H9 (cell line): ENCODE data around the gene ZNF521. TPM values are rescaled to one million over a fixed set of nuclear protein-coding genes. Genes with fewer than 3 reads are reported as not detected.

Experiments used
- DNase-seq: peaks from one replicate; pipeline ENCODE4 v3.0.0-alpha.2; 2017
- H2AFZ ChIP-seq: one replicate; pipeline ENCODE4 v1.6.1; 2013; ENCODE audit warnings: mild to moderate bottlenecking, low read length, control low read depth, moderate library complexity
- H2AK5ac ChIP-seq: 2 replicates; pipeline ENCODE4 v1.6.1; 2013; ENCODE audit warnings: low read length, control low read depth, mixed read lengths; ENCODE audit not compliant: insufficient read length
- H2BK120ac ChIP-seq: one replicate; pipeline ENCODE4 v1.6.1; 2013; ENCODE audit warnings: low read depth, mild to moderate bottlenecking, low read length, control low read depth, inconsistent platforms; ENCODE audit not compliant: poor library complexity, severe bottlenecking
- H2BK12ac ChIP-seq: 2 replicates; pipeline ENCODE4 v1.6.1; 2013; ENCODE audit warnings: low read length, control low read depth, mixed read lengths, low read depth; ENCODE audit not compliant: insufficient read length
- H2BK15ac ChIP-seq: 2 replicates; pipeline ENCODE4 v1.6.1; 2013; ENCODE audit warnings: low read depth, low read length, control low read depth
- H2BK20ac ChIP-seq: one replicate; pipeline ENCODE4 v1.6.1; 2013; ENCODE audit warnings: low read depth, mild to moderate bottlenecking, low read length, control low read depth, inconsistent platforms; ENCODE audit not compliant: poor library complexity, severe bottlenecking
- H2BK5ac ChIP-seq: 2 replicates; pipeline ENCODE4 v1.6.1; 2013; ENCODE audit warnings: low read length, control low read depth, mixed read lengths; ENCODE audit not compliant: insufficient read length
- H3K14ac ChIP-seq: 2 replicates; pipeline ENCODE4 v1.6.1; 2013; ENCODE audit warnings: low read length, control low read depth; ENCODE audit not compliant: insufficient read depth
- H3K18ac ChIP-seq: 2 replicates; pipeline ENCODE4 v1.6.1; 2013; ENCODE audit warnings: low read depth, mild to moderate bottlenecking, mixed read lengths, low read length, control low read depth; ENCODE audit not compliant: insufficient read length
- H3K23ac ChIP-seq: 2 replicates; pipeline ENCODE4 v1.6.1; 2013; ENCODE audit warnings: low read length, control low read depth, mixed read lengths, low read depth; ENCODE audit not compliant: insufficient read length
- H3K23me2 ChIP-seq: 2 replicates; pipeline ENCODE4 v1.6.1; 2013; ENCODE audit warnings: low read depth, mild to moderate bottlenecking, mixed read lengths, low read length, control low read depth; ENCODE audit not compliant: insufficient read length, poor library complexity, severe bottlenecking
- H3K27ac ChIP-seq: 2 replicates; pipeline ENCODE4 v1.5.1; 2013; ENCODE audit warnings: low read length, control low read depth, mixed read lengths, low read depth; ENCODE audit not compliant: insufficient read length
- H3K27me3 ChIP-seq: 2 replicates; pipeline ENCODE4 v1.6.1; 2013; ENCODE audit warnings: low read length, control low read depth, inconsistent platforms; ENCODE audit not compliant: insufficient read depth
- H3K4ac ChIP-seq: 2 replicates; pipeline ENCODE4 v1.6.1; 2013; ENCODE audit warnings: low read depth, mild to moderate bottlenecking, control low read depth, inconsistent platforms, low read length, moderate library complexity
- H3K4me1 ChIP-seq: 2 replicates; pipeline ENCODE4 v1.6.1; 2013; ENCODE audit warnings: low read length, control low read depth, inconsistent platforms; ENCODE audit not compliant: insufficient read depth
- H3K4me2 ChIP-seq: 2 replicates; pipeline ENCODE4 v1.6.1; 2013; ENCODE audit warnings: low read length, control low read depth, mixed read lengths; ENCODE audit not compliant: insufficient read length, insufficient read depth
- H3K56ac ChIP-seq: 2 replicates; pipeline ENCODE4 v1.6.1; 2013; ENCODE audit warnings: low read depth, mild to moderate bottlenecking, mixed read lengths, low read length, control low read depth; ENCODE audit not compliant: insufficient read length
- H3K79me1 ChIP-seq: 2 replicates; pipeline ENCODE4 v1.6.1; 2013; ENCODE audit warnings: low read depth, mild to moderate bottlenecking, moderate library complexity, low read length, control low read depth, inconsistent platforms; ENCODE audit not compliant: insufficient read depth, poor library complexity, severe bottlenecking
- H3K79me2 ChIP-seq: 2 replicates; pipeline ENCODE4 v1.6.1; 2013; ENCODE audit warnings: low read length, control low read depth, inconsistent platforms; ENCODE audit not compliant: insufficient read depth
- H3K9ac ChIP-seq: 2 replicates; pipeline ENCODE4 v1.6.1; 2013; ENCODE audit warnings: low read length, control low read depth, mixed read lengths; ENCODE audit not compliant: insufficient read length; ENCODE audit errors: extremely low read depth
- H3K9me3 ChIP-seq: one replicate; pipeline ENCODE4 v1.6.1; 2013; ENCODE audit warnings: low read depth, low read length, inconsistent platforms; ENCODE audit not compliant: control insufficient read depth
- H3T11ph ChIP-seq: one replicate; pipeline ENCODE4 v1.6.1; 2013; ENCODE audit warnings: mild to moderate bottlenecking, low read length, control low read depth, inconsistent platforms
- H4K20me1 ChIP-seq: one replicate; pipeline ENCODE4 v1.6.1; 2013; ENCODE audit not compliant: control insufficient read depth, insufficient read length, insufficient read depth
- H4K5ac ChIP-seq: 2 replicates; pipeline ENCODE4 v1.6.1; 2013; ENCODE audit warnings: low read depth, mild to moderate bottlenecking, mixed read lengths, low read length, control low read depth; ENCODE audit not compliant: insufficient read length
- H4K8ac ChIP-seq: replicated peaks from 2 replicates; pipeline ENCODE4 v1.6.1; 2013; ENCODE audit warnings: low read length, control low read depth, mixed read lengths, low read depth; ENCODE audit not compliant: insufficient read length
- H4K91ac ChIP-seq: 2 replicates; pipeline ENCODE4 v1.6.1; 2013; ENCODE audit warnings: low read depth, mild to moderate bottlenecking, moderate library complexity, mixed read lengths, low read length, control low read depth; ENCODE audit not compliant: insufficient read length
- H3K27ac Mint-ChIP-seq, 3 experiments: 2 replicates in 2 of 3; 3 replicates in 1 of 3; pipeline ENCODE4 v1.8.0; 2020 to 2021; ENCODE audit warnings: mixed read lengths in 3 of 3, mild to moderate bottlenecking in 1 of 3, moderate library complexity in 1 of 3
- H3K27me3 Mint-ChIP-seq: 2 replicates; pipeline ENCODE4 v1.8.0; 2021; ENCODE audit warnings: low read depth, mild to moderate bottlenecking, moderate library complexity, mixed read lengths
- H3K36me3 Mint-ChIP-seq, 3 experiments: 2 replicates in 2 of 3; 3 replicates in 1 of 3; pipeline ENCODE4 v1.8.0; 2020 to 2021; ENCODE audit warnings: low read depth in 3 of 3, mixed read lengths in 3 of 3; ENCODE audit not compliant: insufficient read depth in 1 of 3
- H3K4me1 Mint-ChIP-seq, 2 experiments: 2 replicates each; pipeline ENCODE4 v1.8.0; 2020; ENCODE audit warnings: mixed read lengths in 2 of 2
- H3K4me3 Mint-ChIP-seq, 2 experiments: 2 replicates in 1 of 2; 3 replicates in 1 of 2; pipeline ENCODE4 v1.8.0; 2020 to 2021; ENCODE audit warnings: mild to moderate bottlenecking in 2 of 2, mixed read lengths in 2 of 2, moderate library complexity in 1 of 2
- H3K9me3 Mint-ChIP-seq, 2 experiments: 2 replicates in 1 of 2; 3 replicates in 1 of 2; pipeline ENCODE4 v1.8.0; 2020; ENCODE audit warnings: mild to moderate bottlenecking in 2 of 2, mixed read lengths in 2 of 2, moderate library complexity in 1 of 2
- CTCF ChIP-seq: fragments of 200-600 bp; sonication (generic); conservative IDR thresholded peaks from 3 replicates; pipeline ENCODE4 v1.8.0; 2021; ENCODE audit warnings: antibody characterized with exemption, mild to moderate bottlenecking
- WGBS: extraction: QIAGEN DNeasy Blood & Tissue Kit; methylation state at CpG from one replicate; pipeline ENCODE4 v1.1.7; 2013; ENCODE audit warnings: missing lambda C conversion rate, low lambda C conversion rate, mixed read lengths; ENCODE audit not compliant: insufficient read length; ENCODE audit errors: extremely low coverage; 5-methylcytosine and 5-hydroxymethylcytosine counted together
- total RNA-seq: library from RNA; stranded (reverse); gene quantifications from 2 replicates; pipeline ENCODE4 v1.2.1, GENCODE V29; 2021

The ZNF521 gene
- total RNA-seq, 1 experiment from 2014 or later = 3.3 TPM

GRCh38 chr18:25190472-25190871 is 161.5 kb downstream of the ZNF521 start:
- H4K8ac ChIP-seq = no peak overlapping the region
- H3K79me1 ChIP-seq = no peaks in the 10 kb centered on the region
- H3K9me3 ChIP-seq = no peaks in the 10 kb centered on the region
- no peaks in the 10 kb centered on the region for H3K79me2 ChIP-seq
- H2BK5ac ChIP-seq = no peak overlapping the region
- Mint-ChIP-seq H3K9me3 (no peaks in the 10 kb centered on the region), H3K4me1 (peaks cover 14 to 29% of the 10 kb centered on the region in 2 experiments), H3K27ac (no peak overlapping the region), H3K4me3 (no peak overlapping the region), H3K36me3 (no peaks in the 10 kb centered on the region), H3K27me3 (no peaks in the 10 kb centered on the region)
- no peak overlapping the region for H2BK12ac ChIP-seq
- H3K27ac ChIP-seq = no peak overlapping the region
- no peaks in the 10 kb centered on the region for H3K23me2 ChIP-seq
- H3K4me1 ChIP-seq = peaks cover 5% of the 10 kb centered on the region; the same call in 1 of the 2 replicates
- H2BK20ac ChIP-seq = no peak overlapping the region
- no CpG with 5 or more reads among the region's 3 CpGs for WGBS
- no peak overlapping the region for H3K23ac ChIP-seq
- H4K5ac ChIP-seq = no peak overlapping the region
- no peak overlapping the region for H2AK5ac ChIP-seq
- no peak for TF ChIP-seq CTCF
- H3K9ac ChIP-seq = no peak overlapping the region
- H3K4ac ChIP-seq = no peak overlapping the region
- H2AFZ ChIP-seq = no peak overlapping the region
- no peaks in the 10 kb centered on the region for H4K20me1 ChIP-seq
- no peak for DNase-seq
- H2BK120ac ChIP-seq = no peak overlapping the region
- H3K4me2 ChIP-seq = no peak overlapping the region
- no peak overlapping the region for H3K18ac ChIP-seq
- no peak overlapping the region for H2BK15ac ChIP-seq
- no peak overlapping the region for H3T11ph ChIP-seq
- H3K14ac ChIP-seq = no peak overlapping the region
- no peaks in the 10 kb centered on the region for H3K27me3 ChIP-seq
- no peak overlapping the region for H4K91ac ChIP-seq
- H3K56ac ChIP-seq = no peak overlapping the region
